Measurements from ENCODE around the gene RBL1.
"Not testable (repeated sequence)": the region's sequence is repeated elsewhere in the genome, so short reads cannot be mapped to it uniquely, and the experiment has no call there.

Gene RBL1

DNA sequence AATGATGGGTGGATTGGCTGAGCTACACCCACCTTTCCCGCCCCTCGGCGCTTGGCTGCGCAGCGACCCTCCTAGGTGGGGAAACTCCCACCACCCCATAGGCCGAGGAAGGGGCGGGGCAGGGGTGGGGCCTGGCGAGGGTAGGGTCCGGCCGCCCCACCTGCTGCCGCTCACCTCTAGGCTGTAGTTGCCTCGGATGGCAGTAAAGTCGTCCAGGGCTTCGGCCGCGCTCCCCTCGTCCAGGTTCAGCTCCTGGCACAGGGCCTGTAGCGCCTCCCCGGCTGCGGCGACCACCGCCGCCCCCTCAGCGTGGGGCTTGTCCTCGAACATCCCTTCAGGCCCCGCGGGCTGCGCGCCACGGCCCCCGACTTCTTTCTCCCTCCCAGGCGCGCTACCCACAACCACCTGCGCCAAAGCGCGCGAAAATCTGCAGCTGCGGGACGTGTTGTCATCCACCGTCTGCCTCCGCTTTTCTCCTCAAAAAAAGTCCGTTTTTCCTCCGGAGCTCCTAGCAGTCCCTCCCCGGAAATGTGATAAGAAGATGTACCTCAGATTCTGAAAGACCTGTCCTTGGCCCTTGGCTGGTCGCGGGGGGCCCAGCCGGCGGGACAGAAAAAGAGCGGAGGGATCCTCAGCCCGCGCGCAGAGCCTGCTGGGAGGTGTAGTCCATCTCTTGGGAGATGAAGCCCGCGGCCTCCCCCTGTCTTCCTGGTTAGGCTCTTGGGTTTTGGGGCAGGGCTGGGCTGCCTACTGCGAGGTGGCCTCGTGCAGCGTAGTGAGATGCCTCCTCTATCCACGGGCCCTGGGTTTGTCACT is at the start of gene RBL1:
Gene RBL1 (minus strand): TSS at position 399 of the 816 bp plus-strand sequence. CDS start 69 bp downstream, at position 330.
- in situ Hi-C loops (cut with HindIII; ENCODE audit: low sequenced_read_pairs), result no loop called here

- in situ Hi-C loops (cut with HindIII; ENCODE audit: low sequenced_read_pairs), result no loop called here
Observed at GRCh38 chr20:37144856-37145404, 49.1 kb upstream of the RBL1 start.

- in situ Hi-C loops (cut with HindIII; ENCODE audit: low sequenced_read_pairs), result no loop called here
Observed at GRCh38 chr20:37142708-37143107, 46.9 kb upstream of the RBL1 start.

DNA sequence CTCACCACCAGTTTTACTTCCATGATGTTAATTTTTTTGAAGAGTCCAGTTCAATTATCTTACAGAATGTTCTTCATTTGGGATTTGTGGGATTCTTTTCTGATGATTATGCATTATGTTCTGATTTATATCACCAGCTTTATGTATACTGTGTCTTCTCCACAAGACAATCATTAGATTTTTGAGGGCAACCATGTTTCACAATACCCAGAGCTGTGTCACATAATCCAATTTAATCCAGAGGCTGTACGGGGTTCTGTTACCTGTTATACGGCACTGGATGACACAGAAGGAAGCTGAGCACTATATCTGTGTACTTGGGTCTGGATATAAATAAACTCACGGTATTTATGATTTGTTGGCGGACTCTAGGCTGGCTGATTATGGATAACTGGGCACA is 41.8 kb upstream of the RBL1 start:
- in situ Hi-C loops (cut with HindIII; ENCODE audit: low sequenced_read_pairs), result no loop called here

GRCh38 chr20:37133952-37134351 is 38.2 kb upstream of the RBL1 start:
- in situ Hi-C loops (cut with HindIII; ENCODE audit: low sequenced_read_pairs), result no loop called here

DNA sequence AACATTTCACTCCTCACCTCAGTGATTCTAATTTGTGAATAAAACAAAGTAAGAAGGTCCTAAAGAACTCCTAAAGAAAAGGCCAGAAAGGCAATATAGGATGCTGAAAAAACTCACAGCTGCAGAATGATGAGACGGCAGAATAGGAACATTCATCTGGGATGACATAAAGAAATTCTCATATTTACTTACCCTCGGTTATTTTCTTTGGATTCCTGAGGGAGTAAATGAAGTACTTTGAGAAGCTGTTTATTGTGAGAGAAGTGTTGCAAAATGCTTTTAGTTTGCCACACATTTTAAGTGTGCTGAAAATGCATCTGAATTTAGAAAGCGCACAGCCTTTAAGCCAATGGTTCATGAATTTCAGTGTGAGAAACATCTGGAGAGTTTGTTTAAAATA is 35.7 kb upstream of the RBL1 start:
- in situ Hi-C loops (cut with HindIII; ENCODE audit: low sequenced_read_pairs), result no loop called here

- in situ Hi-C loops (cut with HindIII; ENCODE audit: low sequenced_read_pairs), result no loop called here
Observed at GRCh38 chr20:37128803-37129202, 33.0 kb upstream of the RBL1 start.

GRCh38 chr20:37126290-37126689 is 30.5 kb upstream of the RBL1 start:
- in situ Hi-C loops (cut with HindIII; ENCODE audit: low sequenced_read_pairs), result not testable (repeated sequence)

- in situ Hi-C loops (cut with HindIII; ENCODE audit: low sequenced_read_pairs), result no loop called here
Observed at GRCh38 chr20:37123441-37123840, 27.6 kb upstream of the RBL1 start.

DNA sequence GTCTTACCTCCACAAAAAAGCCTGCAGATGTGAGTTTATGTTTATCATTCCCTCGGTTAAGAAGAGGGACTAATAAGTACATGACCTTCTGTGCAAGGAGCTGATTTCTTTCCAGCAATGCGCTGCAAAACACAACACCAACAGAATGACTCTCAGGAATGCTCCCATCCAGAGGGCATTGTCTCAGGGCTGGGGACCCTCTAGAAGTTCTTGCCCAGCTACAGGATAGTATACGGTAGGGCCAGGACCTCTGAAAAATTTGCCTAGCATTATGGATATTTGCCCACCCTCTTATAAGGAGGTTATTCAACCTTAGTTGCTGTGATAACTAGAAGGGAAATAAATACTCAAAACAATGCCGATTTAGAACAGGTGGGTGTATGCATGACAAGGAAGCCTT is 24.7 kb upstream of the RBL1 start:
- in situ Hi-C loops (cut with HindIII; ENCODE audit: low sequenced_read_pairs), result no loop called here

- in situ Hi-C loops (cut with HindIII; ENCODE audit: low sequenced_read_pairs), result no loop called here
Observed at GRCh38 chr20:37119356-37120036, 23.7 kb upstream of the RBL1 start.

- in situ Hi-C loops (cut with HindIII; ENCODE audit: low sequenced_read_pairs), result no loop called here
Observed at GRCh38 chr20:37114012-37114411, 18.2 kb upstream of the RBL1 start.

DNA sequence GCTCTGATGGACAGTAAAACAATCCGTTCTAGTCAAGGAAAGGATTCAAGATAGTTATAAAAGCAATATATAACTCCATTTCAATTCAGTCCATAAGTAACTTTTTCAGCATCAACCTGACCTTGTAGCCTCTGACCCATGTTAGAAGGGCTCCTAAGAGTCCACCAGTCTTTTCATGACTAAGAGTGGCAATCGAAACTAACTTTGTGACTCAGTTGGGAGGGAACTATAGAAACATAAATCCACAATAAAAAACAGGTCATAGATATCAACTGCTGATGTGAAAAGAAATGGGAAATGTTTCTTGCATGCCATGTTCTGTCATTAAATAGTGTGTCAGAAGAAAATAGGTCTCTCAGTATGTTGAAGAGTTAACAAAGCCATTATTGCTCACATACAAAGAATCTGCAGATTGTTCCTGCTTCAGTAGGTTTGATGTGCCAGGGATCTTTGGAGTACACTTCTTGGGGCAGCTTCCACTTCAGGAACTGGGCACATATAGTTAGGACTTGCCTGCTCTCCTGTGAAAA is 16.2 kb upstream of the RBL1 start:
- in situ Hi-C loops (cut with HindIII; ENCODE audit: low sequenced_read_pairs), result no loop called here

DNA sequence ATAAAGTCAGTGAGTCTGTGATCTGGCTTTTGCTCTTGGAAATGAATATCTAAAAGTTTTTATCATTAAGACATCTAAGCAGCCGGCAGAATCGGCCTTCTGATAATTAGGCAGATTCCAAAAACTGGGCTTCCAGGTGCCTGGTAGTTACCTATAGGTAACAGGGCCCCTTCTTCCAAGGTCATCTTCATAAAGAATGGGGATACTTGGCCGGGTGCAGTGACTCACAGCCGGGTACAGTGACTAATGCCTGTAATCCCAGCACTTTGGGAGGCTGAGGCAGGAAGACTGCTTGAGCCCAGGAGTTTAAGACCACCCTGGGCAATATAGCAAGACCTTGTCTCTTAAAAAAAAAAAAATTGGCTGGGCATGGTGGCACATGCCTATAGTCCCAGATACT is 12.9 kb upstream of the RBL1 start:
- in situ Hi-C loops (cut with HindIII; ENCODE audit: low sequenced_read_pairs), result no loop called here

- in situ Hi-C loops (cut with HindIII; ENCODE audit: low sequenced_read_pairs), result no loop called here
Observed at GRCh38 chr20:37102571-37102970, 6.8 kb upstream of the RBL1 start.

GRCh38 chr20:37096415-37097041 is 731 bp upstream of the RBL1 start:
- in situ Hi-C loops (cut with HindIII; ENCODE audit: low sequenced_read_pairs), result no loop called here

DNA sequence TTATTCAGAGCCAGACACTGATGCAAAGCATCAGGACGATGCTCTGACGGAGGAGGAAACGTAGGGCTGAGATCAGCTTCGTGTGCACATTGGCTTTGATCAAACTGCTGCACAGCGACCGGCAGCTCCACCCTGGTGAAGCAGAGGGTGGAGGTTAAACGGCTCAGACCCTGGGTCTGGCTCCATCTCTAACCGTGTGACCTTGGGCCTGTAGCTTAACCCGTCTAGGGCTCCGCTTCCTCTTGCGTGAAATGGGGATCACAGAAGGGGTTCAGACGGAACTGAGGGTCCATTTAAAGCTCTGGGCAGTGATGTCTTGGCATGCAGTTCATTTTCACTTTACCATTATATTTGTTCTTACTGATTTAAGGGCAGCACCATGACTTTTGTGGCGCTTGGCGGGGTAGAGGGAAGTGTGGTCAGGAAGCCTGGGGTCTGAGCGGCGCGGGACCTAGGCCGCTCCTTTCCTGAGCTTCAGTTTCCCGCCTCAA is 644 bp downstream of the RBL1 start:
- in situ Hi-C loops (cut with HindIII; ENCODE audit: low sequenced_read_pairs), result no loop called here

GRCh38 chr20:37090407-37090806 is 5.4 kb downstream of the RBL1 start:
- in situ Hi-C loops (cut with HindIII; ENCODE audit: low sequenced_read_pairs), result no loop called here

DNA sequence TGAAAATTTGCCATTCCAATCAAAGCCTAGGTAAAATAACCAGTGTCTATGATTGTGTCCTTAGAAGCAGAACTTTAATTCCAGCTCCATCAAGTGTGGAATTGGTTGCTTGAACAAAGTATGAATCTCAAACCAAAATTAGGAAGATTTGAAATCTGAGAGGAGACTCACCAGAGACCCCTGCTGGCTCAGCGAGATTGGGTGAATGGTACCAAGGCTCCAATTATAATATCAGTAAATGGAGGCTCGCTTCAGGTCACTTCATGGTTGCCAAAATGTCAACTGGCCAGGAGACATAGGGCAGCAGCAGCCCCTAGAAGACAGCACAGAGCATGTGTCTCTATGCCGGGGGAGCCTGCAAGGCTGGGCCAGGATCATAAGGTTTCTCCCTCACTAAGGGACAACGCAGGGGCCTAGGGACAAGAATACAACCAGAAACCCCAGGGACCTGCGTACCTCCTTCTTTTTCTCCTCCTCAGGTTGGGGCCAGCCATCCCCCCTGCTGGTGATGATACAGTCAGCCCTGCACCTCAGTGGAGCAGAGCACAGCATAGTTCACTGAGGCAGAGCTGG is 14.0 kb downstream of the RBL1 start:
- in situ Hi-C loops (cut with HindIII; ENCODE audit: low sequenced_read_pairs), result no loop called here

GRCh38 chr20:37077009-37077408 is 18.8 kb downstream of the RBL1 start:
- in situ Hi-C loops (cut with HindIII; ENCODE audit: low sequenced_read_pairs), result no loop called here
